GM18907 (cell line): ENCODE measurements around the gene ABHD6.
"Not testable (repeated sequence)": the region's sequence is repeated elsewhere in the genome, so short reads cannot be mapped to it uniquely, and the experiment has no call there.

ENCODE experiments used
- ATAC-seq: cut with Tn5 transposase; IDR thresholded peaks from one replicate; pipeline ENCODE4 v1.9.1; 2021; ENCODE audit warnings: mild to moderate bottlenecking, moderate library complexity; ENCODE audit not compliant: unreplicated experiment

The ABHD6 gene

GRCh38 chr3:58237238-58237940 lies at the start of gene ABHD6:
TSS of gene ABHD6 (plus strand) at chr3:58237792. CDS start at chr3:58256587, 18,795 bp downstream.
- ATAC-seq: peak; percentile 80

- no peak for ATAC-seq
Observed at GRCh38 chr3:58188173-58188564, 49.4 kb upstream of the ABHD6 start.

GRCh38 chr3:58188921-58189451 lies 48.6 kb upstream of the ABHD6 start:
- ATAC-seq: no peak

DNA sequence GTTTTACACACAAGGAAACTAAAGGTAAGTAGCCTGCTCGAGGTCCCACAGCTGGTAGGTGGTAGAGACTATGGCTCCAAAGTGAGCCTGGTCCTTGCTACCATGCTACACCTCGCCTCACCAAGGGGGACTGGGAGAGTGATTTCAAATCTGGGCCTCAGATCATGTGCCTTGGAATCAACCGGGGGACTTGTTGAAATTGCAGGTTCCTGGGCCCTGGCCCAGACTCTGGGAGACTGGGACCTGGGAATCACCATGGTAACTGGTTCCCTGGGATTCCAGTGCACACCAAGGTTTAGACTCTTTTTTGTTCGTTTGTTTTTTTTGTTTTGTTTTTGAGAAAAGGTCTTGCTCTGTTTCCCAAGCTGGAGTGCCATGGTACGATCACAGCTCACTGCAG lies 47.9 kb upstream of the ABHD6 start:
- no peak for ATAC-seq

DNA sequence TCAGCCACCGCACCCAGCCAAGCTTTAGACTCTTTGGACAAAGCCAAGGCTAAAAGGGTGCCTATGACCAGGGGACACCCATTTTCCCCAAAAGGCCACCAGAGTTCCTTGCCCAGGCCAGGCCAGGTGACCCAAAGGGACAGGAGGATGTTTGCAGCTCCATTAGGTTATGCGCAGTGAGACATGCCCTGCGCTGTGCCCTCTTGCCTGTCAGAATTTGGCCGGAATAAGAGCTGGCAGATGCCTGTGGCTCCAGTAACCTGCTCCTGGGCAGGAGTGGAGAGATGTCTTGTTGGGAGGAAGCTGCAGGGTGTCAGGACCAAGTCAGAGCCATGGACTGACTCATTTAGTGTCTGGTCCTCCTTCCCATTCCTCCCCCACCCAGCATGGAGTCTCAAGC lies 47.3 kb upstream of the ABHD6 start:
- ATAC-seq: no peak

DNA sequence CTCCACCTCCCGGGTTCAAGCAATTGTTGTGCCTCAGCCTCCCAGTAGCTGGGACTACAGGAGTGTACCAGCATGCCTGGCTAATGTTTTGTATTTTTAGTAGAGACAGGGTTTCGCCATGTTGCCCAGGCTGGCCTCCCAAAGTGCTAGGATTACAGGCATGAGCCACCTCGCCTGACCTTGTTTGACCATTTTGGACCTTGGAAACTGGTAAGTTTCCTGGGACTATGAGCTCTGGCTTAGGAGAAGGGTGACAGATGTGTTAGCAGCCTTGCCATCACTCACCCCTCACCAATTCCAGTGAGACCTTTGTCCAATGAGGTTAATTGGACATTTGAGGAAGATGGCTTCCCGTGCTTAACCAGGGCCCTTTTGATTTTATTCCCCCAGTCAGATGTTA lies 46.7 kb upstream of the ABHD6 start:
- ATAC-seq: no peak

DNA sequence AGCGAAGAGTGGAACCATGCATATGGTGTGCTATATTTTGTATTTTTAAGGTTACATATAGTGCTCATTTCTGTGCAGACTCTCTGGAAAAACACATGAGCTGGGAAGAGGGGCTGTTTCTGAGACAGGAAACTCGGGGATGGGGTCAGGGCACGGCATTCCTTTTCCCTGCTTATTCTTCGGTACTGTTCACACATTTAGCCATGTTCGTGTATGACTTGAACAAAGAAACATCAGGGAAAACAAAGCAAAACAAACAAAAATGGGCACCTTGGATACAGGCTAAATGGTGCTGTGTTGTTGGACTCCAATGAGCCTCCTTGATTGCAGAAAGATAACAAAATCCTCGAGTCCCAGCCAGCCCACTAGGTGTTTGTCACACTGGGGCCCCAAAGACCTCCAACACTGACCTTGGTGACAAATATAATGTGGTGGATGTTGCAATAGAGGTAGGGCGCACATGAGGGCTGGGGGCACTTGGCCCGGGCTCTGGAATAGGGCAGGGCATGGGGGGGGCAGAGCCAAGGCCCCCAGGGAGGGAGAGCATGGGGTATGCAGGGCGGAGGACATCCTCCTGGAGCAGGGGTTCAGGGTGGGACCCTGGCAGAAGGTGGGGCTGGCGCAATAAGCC lies 46.1 kb upstream of the ABHD6 start:
- ATAC-seq: no peak

DNA sequence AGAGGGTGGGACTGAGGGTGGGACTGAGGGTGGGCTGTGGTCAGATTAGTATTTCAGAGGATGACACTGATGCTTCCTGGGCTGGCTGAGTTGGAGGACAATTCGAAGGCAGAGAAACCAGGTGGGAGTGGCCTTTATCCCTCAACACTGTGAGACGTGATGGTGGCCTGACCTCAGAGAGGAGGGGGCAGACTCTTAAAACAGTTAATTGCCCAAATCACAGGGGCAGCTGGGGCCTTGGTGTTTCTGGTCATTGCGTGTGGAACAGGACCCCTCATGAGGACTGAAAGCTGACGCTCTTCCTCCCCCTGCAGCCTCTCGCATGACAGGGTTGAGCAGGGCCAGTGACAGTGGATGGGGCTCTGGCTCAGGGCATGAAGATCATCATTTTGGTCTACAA lies 45.5 kb upstream of the ABHD6 start:
- no peak for ATAC-seq

GRCh38 chr3:58193682-58194407 lies 43.7 kb upstream of the ABHD6 start:
- no peak for ATAC-seq

GRCh38 chr3:58197588-58197987 lies 40.0 kb upstream of the ABHD6 start:
- ATAC-seq: no peak

GRCh38 chr3:58198362-58198761 lies 39.2 kb upstream of the ABHD6 start:
- no peak for ATAC-seq

- ATAC-seq: no peak
Observed at GRCh38 chr3:58198804-58199203, 38.8 kb upstream of the ABHD6 start.

- no peak for ATAC-seq
Observed at GRCh38 chr3:58200121-58200709, 37.4 kb upstream of the ABHD6 start.

DNA sequence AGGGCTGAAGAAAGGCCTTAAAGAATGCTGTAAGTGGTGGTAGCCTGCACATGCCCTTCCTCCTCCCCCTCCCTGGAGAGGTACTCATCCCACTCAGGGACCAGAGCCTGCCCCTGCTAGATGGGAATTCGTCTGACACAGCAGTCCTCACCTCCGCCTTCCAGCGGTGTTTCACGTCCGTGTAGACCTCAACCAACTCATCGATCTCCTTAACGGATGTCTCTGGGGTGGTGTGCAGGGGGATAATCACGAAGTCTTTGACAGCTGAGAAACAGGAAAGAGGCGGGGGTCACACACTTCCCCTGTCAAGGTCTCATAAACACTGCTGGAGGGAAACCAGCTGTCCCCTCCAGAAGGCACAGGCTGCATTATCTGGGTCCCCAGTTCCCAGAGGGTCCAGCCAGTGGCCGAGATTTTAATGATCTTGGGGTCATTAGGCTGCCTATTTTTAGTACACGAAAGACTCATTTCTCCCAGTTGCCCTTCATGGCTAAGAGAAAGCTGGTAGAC lies 36.7 kb upstream of the ABHD6 start:
- ATAC-seq: no peak

DNA sequence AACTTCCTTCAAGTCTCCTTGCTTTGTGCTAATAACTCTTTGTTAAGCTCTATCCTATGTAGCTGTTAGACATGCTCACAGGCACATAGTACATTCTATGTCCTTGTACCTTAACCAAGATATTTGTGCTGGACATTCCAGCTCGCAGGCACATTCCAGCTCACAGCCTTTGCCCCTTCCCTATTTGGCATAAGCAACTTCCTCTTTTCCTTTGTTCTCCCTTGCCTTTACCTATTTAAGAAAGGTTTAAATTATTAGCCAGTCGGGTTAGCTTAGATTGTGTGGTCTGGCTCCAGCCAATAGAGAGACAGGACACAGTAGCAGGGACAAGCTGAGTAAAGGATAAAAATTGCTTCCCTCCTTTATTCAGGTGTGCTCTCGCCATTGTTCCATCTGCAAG lies 36.1 kb upstream of the ABHD6 start:
- ATAC-seq: not testable (repeated sequence)

GRCh38 chr3:58202917-58203360 lies 34.7 kb upstream of the ABHD6 start:
- ATAC-seq: peak; percentile 67

- no peak for ATAC-seq
Observed at GRCh38 chr3:58203541-58203940, 34.1 kb upstream of the ABHD6 start.

DNA sequence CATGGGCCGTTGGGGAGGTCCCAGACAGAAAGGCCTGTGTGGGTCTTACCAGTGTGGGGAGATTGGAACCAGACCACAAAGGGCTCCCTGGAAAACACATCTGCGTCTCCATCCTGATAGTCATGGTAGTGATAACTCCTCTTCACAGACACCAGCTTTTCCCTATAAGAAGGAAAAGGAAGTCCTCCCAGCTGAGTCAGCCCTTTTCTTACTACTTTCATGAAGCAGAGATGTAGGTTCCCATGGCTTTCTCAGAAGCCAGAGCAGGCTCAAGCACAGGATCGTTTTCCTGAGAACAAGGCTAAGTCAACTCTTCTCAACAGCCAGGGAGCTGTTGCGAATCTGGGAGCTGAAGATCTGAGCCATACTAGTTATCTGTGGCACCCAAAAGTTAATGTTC lies 32.9 kb upstream of the ABHD6 start:
- no peak for ATAC-seq

DNA sequence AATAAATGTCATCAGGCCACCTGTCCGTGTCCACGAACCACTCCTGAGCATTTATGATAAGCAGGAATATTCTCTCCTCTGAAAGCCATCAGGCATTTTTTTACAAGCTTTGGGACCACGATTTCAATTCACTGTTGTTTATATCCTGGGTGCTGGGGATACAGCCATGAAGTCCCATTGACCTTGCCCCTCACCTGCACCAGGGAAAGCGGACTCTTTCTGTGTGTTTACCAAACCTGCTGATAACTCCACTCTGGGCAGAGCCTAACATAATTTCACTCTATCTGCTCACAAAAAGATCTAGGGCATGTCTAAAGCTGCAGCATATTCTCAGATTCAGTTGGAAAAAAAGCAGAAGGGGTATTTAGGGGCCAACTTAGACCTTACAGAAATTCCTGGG lies 31.6 kb upstream of the ABHD6 start:
- no peak for ATAC-seq

DNA sequence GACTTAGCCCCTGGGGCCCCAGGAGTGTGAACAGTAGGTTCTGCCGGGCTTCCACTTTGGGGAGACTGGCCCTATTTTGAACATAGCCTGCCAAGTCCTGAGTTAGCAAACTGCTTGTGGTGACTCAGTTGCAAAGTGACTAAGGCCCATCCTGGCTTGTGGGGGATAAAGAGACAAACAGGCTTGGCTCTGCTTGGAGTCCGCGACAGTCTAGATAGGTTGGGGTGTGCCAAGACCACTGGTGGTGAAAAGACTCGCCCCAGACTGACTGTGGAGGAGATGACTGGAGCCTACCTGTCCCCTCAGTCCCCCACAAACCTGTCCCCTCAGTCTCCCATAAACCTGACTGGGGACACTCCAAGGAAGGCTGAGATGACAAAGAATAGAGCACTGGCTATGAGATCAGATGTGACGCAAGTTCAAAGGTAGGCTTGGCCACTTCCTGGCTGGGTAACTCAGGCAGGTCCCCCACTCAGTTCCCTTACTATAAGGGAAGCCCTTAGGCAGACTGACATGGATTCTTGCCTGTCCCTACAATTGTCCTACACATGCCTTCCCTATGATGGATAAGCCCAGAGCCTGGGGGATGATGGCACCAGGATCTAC lies 31.1 kb upstream of the ABHD6 start:
- ATAC-seq: no peak

DNA sequence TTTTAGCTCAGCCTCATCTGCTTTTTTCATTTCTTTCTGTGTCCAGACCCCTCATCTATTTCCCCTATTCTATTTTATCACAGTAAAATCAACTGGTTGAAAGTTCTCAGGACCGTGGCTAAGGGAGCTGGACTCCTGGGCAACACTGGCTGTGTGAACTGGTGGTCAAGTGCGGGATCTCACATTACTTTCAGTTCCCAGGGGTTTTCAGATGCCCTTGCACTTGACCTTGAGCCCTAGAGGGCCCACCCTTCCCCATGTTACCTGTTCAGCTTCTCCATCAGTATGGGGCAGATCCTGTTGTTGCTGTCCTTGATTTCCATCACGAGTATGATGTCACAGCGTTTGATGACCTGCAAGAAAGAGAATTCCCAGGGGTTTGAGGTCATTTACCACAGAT lies 29.6 kb upstream of the ABHD6 start:
- no peak for ATAC-seq
